ENCODE data around the gene KIRREL1.

DNA sequence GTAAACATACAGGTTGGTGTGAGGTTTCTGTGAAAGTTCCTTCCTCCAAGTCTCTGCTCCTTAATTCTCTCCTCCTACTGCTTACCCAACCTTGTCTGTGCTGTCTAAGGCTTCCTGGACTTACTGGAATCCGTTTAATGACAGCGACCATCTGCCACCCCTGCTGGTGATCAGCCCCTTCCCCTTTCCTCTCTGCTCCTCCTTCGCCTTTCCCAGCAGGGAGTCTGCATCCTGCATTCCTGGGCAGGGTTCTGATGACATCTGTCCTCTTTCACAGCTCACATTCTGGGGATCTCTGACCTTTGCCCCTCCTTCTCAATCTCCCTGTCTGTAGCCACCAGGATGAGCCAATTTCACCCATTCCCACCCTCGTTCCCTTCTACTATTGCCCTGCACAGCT is 66.5 kb downstream of the KIRREL1 start:
- TF ChIP-seq, protein P1, sequence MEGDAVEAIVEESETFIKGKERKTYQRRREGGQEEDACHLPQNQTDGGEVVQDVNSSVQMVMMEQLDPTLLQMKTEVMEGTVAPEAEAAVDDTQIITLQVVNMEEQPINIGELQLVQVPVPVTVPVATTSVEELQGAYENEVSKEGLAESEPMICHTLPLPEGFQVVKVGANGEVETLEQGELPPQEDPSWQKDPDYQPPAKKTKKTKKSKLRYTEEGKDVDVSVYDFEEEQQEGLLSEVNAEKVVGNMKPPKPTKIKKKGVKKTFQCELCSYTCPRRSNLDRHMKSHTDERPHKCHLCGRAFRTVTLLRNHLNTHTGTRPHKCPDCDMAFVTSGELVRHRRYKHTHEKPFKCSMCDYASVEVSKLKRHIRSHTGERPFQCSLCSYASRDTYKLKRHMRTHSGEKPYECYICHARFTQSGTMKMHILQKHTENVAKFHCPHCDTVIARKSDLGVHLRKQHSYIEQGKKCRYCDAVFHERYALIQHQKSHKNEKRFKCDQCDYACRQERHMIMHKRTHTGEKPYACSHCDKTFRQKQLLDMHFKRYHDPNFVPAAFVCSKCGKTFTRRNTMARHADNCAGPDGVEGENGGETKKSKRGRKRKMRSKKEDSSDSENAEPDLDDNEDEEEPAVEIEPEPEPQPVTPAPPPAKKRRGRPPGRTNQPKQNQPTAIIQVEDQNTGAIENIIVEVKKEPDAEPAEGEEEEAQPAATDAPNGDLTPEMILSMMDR (conservative IDR thresholded peaks at IDR 0.05): no peak
- TF ChIP-seq ZFX (IDR thresholded peaks at IDR 0.05): no peak

All from C4-2B (cell line).